ENCODE data around the gene GIT2. TPM values are rescaled to one million over a fixed set of nuclear protein-coding genes. Genes with fewer than 3 reads are reported as not detected.
A peak's percentile ranks its signal among the peaks of the same experiment; 100 is the strongest.

GIT2 gene
- total and polyA plus RNA-seq, 3 experiments from 2014 or later, result 52.0 to 93.0 (median 54.4) TPM

DNA sequence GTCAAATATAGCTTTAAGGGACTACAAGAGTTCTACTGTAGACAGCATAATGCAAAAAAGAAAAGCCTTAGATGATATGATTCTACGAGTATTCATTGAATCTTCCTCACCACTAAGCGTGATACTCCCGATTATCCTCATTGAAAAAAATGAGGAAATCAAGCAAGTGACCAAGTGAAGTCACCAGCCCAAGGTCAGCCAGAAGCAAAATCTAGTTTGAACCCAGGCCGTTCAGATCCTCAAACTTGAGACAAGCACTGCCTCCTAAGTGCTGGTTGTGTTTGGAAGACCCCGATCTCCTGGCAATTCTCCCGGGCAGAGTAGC, 845 bp downstream of the GIT2 start:
- no peaks in the 10 kb centered on the region for H3K27me3 ChIP-seq (ENCODE audit: insufficient read depth, low read length, poor library complexity, severe bottlenecking)
- H3K27ac ChIP-seq (ENCODE audit: low read depth, low read length), result peak overlapping the region; percentile 76
- Mint-ChIP-seq H3K27me3 (no peaks in the 10 kb centered on the region), H3K27ac (peak overlapping the region; percentile 74 to 99 (median 96)), H3K36me3 (peaks cover 0 to 47% (median 0%) of the 10 kb centered on the region in 3 donors), H3K4me1 (peaks cover 70 to 81% (median 74%) of the 10 kb centered on the region in 3 donors), H3K4me3 (peak overlapping the region; percentile 88 to 98 (median 97)), H3K9me3 (no peaks in the 10 kb centered on the region)
- POLR2A ChIA-PET, result interaction anchor here (1.0 to 1.5 kb wide), 2 partner anchors 28 to 507 kb away, joined by 3 to 4 read pairs; partner anchors contain the start of genes RAD9B and VPS29
- CTCF ChIA-PET, result interaction anchor here (1.0 to 1.8 kb wide), 3 partner anchors 18 to 94 kb away, joined by 3 to 5 read pairs (median 3); no protein-coding TSS in a partner anchor
- peak overlapping the region; percentile 77 for H3K4me3 ChIP-seq (ENCODE audit: low read length)
- DNase-seq, result no peak
- H3K9me3 ChIP-seq (ENCODE audit: low read length), result no peaks in the 10 kb centered on the region
- H3K4me1 ChIP-seq (ENCODE audit: insufficient read depth, low read length), result peaks cover 39% of the 10 kb centered on the region
- H3K36me3 ChIP-seq (ENCODE audit: insufficient read depth, low read length), result peaks cover 5% of the 10 kb centered on the region

- peak overlapping the region; percentile 74 to 99 (median 96) for H3K27ac Mint-ChIP-seq
- POLR2A ChIA-PET, result interaction anchor here (1.0 to 1.5 kb wide), 2 partner anchors 27 to 507 kb away, joined by 3 to 4 read pairs; partner anchors contain the start of genes RAD9B and VPS29
- Histone ChIP-seq H3K4me1 (ENCODE audit: insufficient read depth, low read length) (peaks cover 37% of the 10 kb centered on the region), H3K27me3 (ENCODE audit: insufficient read depth, low read length, poor library complexity, severe bottlenecking) (no peaks in the 10 kb centered on the region), H3K36me3 (ENCODE audit: insufficient read depth, low read length) (peaks cover 8% of the 10 kb centered on the region), H3K9me3 (ENCODE audit: low read length) (no peaks in the 10 kb centered on the region), H3K27ac (ENCODE audit: low read depth, low read length) (peak overlapping the region; percentile 76), H3K4me3 (ENCODE audit: low read length) (peak overlapping the region; percentile 77)
- no peaks in the 10 kb centered on the region for H3K27me3 Mint-ChIP-seq
- peak in 1 of 5 donors; percentile 13 for DNase-seq
- peaks cover 66 to 83% (median 74%) of the 10 kb centered on the region in 3 donors for H3K4me1 Mint-ChIP-seq
- no peaks in the 10 kb centered on the region for H3K9me3 Mint-ChIP-seq
- peaks cover 0 to 49% (median 1%) of the 10 kb centered on the region in 3 donors for H3K36me3 Mint-ChIP-seq
- peak overlapping the region; percentile 88 to 98 (median 97) for H3K4me3 Mint-ChIP-seq
- CTCF ChIA-PET, result interaction anchor here (1.0 to 1.8 kb wide), 3 partner anchors 19 to 93 kb away, joined by 3 to 5 read pairs (median 3); no protein-coding TSS in a partner anchor
Measured at GRCh38 chr12:109994401-109995175, 1.6 kb downstream of the GIT2 start.

DNA sequence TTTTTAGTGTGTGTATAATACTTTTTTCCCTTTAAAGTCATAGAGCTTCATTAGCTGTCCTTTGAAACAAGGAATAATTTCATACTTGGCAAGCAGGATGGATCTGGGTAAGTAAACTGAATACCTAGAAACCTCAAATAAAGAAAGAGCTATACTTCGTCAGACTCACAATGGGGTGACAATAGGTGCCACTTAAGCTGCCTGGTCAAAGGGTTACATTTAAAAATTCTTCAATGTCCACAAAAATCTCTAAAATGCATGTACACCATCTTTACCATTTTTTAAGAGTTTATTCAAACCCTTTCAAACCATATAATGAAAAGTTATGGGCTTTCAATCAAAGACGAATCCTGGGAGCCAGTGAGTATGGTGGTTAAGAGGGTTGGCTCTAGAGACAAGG, 3.1 kb downstream of the GIT2 start:
- no peak overlapping the region for H3K4me3 ChIP-seq (ENCODE audit: low read length)
- H3K9me3 ChIP-seq (ENCODE audit: low read length), result no peaks in the 10 kb centered on the region
- no peak overlapping the region for H3K27ac ChIP-seq (ENCODE audit: low read depth, low read length)
- Mint-ChIP-seq H3K27ac (peak overlapping the region in 7 of 8 donors; percentile 71 to 98 (median 79)), H3K4me3 (peak overlapping the region in 6 of 7 donors; percentile 16 to 98 (median 74)), H3K4me1 (peaks cover 59 to 82% (median 68%) of the 10 kb centered on the region in 3 donors), H3K36me3 (peaks cover 3 to 58% (median 5%) of the 10 kb centered on the region in 3 donors), H3K27me3 (no peaks in the 10 kb centered on the region), H3K9me3 (no peaks in the 10 kb centered on the region)
- ChIA-PET POLR2A (interaction anchor here (0.7 kb wide), 1 partner anchor 9 kb away, joined by 3 read pairs; no protein-coding TSS in a partner anchor), CTCF (interaction anchor here (0.8 to 1.5 kb wide), 3 partner anchors 9 to 32 kb away, joined by 3 to 4 read pairs (median 4); no protein-coding TSS in a partner anchor)
- H3K27me3 ChIP-seq (ENCODE audit: insufficient read depth, low read length, poor library complexity, severe bottlenecking), result no peaks in the 10 kb centered on the region
- DNase-seq, result no peak
- peaks cover 23% of the 10 kb centered on the region for H3K36me3 ChIP-seq (ENCODE audit: insufficient read depth, low read length)
- peaks cover 30% of the 10 kb centered on the region for H3K4me1 ChIP-seq (ENCODE audit: insufficient read depth, low read length)

DNA sequence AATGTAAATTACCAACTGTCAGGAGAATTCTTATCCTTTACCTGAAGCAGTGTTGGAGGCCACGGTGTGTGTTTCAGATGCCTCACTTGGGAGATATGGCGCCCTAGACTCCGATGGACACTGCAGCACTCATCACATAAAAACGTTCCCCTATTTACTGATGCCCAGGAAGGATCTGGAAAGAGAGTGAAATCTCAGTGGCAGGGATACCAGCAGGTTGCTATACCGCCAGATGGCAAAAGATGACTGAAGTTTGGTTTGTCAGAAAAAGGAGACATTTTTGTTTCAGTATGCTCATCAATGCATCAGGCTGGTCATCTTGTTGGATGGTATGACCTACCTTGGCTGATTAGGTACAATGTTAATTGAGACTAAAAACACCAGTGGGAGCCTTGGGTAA, 4.6 kb downstream of the GIT2 start:
- H3K27me3 ChIP-seq (ENCODE audit: insufficient read depth, low read length, poor library complexity, severe bottlenecking), result no peaks in the 10 kb centered on the region
- no peak overlapping the region for H3K4me3 ChIP-seq (ENCODE audit: low read length)
- no peaks in the 10 kb centered on the region for H3K9me3 ChIP-seq (ENCODE audit: low read length)
- H3K36me3 Mint-ChIP-seq, result peaks cover 9 to 68% (median 10%) of the 10 kb centered on the region in 3 donors
- ChIA-PET POLR2A (no interaction called here), CTCF (no interaction called here)
- H3K36me3 ChIP-seq (ENCODE audit: insufficient read depth, low read length), result peaks cover 30% of the 10 kb centered on the region
- peak overlapping the region in 4 of 8 donors; percentile 6 to 57 (median 43) for H3K27ac Mint-ChIP-seq
- no peaks in the 10 kb centered on the region for H3K27me3 Mint-ChIP-seq
- H3K27ac ChIP-seq (ENCODE audit: low read depth, low read length), result no peak overlapping the region
- H3K4me3 Mint-ChIP-seq, result peak overlapping the region in 1 of 7 donors; percentile 32
- peaks cover 25% of the 10 kb centered on the region for H3K4me1 ChIP-seq (ENCODE audit: insufficient read depth, low read length)
- no peak for DNase-seq
- no peaks in the 10 kb centered on the region for H3K9me3 Mint-ChIP-seq
- peaks cover 51 to 78% (median 65%) of the 10 kb centered on the region in 3 donors for H3K4me1 Mint-ChIP-seq

DNA sequence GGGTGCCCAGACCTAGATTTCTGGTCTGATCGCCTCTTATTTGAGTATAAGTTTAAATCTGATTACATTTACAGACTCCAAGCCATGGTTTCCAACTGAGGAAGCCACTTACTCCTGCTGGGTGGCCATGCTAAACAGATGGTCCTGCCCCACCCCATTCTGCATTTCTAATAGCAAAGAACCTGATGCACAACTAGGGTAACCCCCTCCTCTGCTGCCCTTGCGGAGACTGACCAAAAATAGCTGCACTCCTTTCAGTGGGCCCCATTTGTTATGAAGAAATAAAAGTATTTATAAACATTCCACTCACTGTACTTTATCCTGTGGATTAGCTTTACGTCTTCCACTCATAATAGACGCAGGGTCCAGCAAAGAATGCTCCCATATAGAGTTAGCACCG, 6.8 kb downstream of the GIT2 start:
- DNase-seq, result no peak
- H3K4me3 Mint-ChIP-seq, result no peak overlapping the region
- Histone ChIP-seq H3K27me3 (ENCODE audit: insufficient read depth, low read length, poor library complexity, severe bottlenecking) (no peaks in the 10 kb centered on the region), H3K36me3 (ENCODE audit: insufficient read depth, low read length) (peaks cover 35% of the 10 kb centered on the region), H3K4me3 (ENCODE audit: low read length) (no peak overlapping the region), H3K9me3 (ENCODE audit: low read length) (no peaks in the 10 kb centered on the region), H3K4me1 (ENCODE audit: insufficient read depth, low read length) (peaks cover 22% of the 10 kb centered on the region), H3K27ac (ENCODE audit: low read depth, low read length) (no peak overlapping the region)
- peaks cover 13 to 74% (median 13%) of the 10 kb centered on the region in 3 donors for H3K36me3 Mint-ChIP-seq
- no peaks in the 10 kb centered on the region for H3K9me3 Mint-ChIP-seq
- H3K27ac Mint-ChIP-seq, result peak overlapping the region in 4 of 8 donors; percentile 36 to 72 (median 68)
- ChIA-PET CTCF (no interaction called here), POLR2A (no interaction called here)
- H3K27me3 Mint-ChIP-seq, result no peaks in the 10 kb centered on the region
- H3K4me1 Mint-ChIP-seq, result peaks cover 42 to 67% (median 54%) of the 10 kb centered on the region in 3 donors

DNA sequence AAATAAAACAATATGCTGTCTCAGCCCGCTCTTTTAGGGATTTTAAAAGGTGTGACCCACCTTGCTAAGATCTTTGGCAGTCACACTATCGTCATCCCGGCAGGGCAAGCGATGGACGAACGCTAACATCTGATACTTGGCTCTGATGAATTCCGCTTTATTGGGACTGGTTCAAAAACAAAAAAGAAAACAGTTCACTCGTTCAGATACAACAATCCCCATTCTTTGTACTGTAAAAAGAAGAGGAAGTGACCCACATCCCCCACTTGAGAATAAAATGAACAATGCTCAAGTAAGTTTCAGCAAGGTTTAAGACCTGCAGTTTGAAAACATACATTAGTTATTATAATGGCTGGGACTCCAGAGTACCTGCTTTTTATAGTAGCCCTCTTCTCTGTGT, 7.3 kb downstream of the GIT2 start:
- peaks cover 37 to 63% (median 49%) of the 10 kb centered on the region in 3 donors for H3K4me1 Mint-ChIP-seq
- peaks cover 13 to 77% (median 13%) of the 10 kb centered on the region in 3 donors for H3K36me3 Mint-ChIP-seq
- Histone ChIP-seq H3K4me1 (ENCODE audit: insufficient read depth, low read length) (peaks cover 19% of the 10 kb centered on the region), H3K27me3 (ENCODE audit: insufficient read depth, low read length, poor library complexity, severe bottlenecking) (no peaks in the 10 kb centered on the region), H3K27ac (ENCODE audit: low read depth, low read length) (no peak overlapping the region), H3K9me3 (ENCODE audit: low read length) (no peaks in the 10 kb centered on the region), H3K36me3 (ENCODE audit: insufficient read depth, low read length) (peaks cover 36% of the 10 kb centered on the region), H3K4me3 (ENCODE audit: low read length) (no peak overlapping the region)
- peak overlapping the region in 2 of 8 donors; percentile 24 to 69 for H3K27ac Mint-ChIP-seq
- POLR2A ChIA-PET, result no interaction called here
- DNase-seq, result no peak
- H3K9me3 Mint-ChIP-seq, result no peaks in the 10 kb centered on the region
- no peak overlapping the region for H3K4me3 Mint-ChIP-seq
- CTCF ChIA-PET, result no interaction called here
- no peaks in the 10 kb centered on the region for H3K27me3 Mint-ChIP-seq

DNA sequence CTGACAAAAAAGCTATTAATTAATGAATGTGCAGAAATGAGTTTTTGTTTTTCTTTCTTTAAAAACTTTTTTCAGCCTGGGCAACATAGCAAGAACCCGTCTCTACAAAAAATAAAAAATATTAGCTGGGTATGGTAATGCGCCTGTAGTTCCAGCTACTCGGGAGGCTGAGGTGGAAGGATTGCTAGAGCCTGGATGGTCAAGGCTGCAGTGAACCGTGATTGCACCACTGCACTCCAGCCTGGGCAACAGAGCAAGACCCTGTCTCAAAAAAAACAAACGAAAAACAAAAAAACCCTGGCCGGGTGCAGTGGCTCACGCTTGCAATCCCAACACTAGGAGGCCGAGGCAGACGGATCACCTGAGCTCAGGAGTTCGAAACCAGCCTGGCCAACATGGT, 7.9 kb downstream of the GIT2 start:
- Mint-ChIP-seq H3K27me3 (no peaks in the 10 kb centered on the region), H3K27ac (no peak overlapping the region), H3K4me3 (no peak overlapping the region), H3K9me3 (no peaks in the 10 kb centered on the region), H3K4me1 (peaks cover 32 to 59% (median 43%) of the 10 kb centered on the region in 3 donors), H3K36me3 (peaks cover 13 to 81% (median 13%) of the 10 kb centered on the region in 3 donors)
- no peak for DNase-seq
- ChIA-PET CTCF (no interaction called here), POLR2A (no interaction called here)
- Histone ChIP-seq H3K4me1 (ENCODE audit: insufficient read depth, low read length) (peaks cover 12% of the 10 kb centered on the region), H3K27me3 (ENCODE audit: insufficient read depth, low read length, poor library complexity, severe bottlenecking) (no peaks in the 10 kb centered on the region), H3K27ac (ENCODE audit: low read depth, low read length) (no peak overlapping the region), H3K9me3 (ENCODE audit: low read length) (no peaks in the 10 kb centered on the region), H3K4me3 (ENCODE audit: low read length) (no peak overlapping the region), H3K36me3 (ENCODE audit: insufficient read depth, low read length) (peaks cover 42% of the 10 kb centered on the region)

DNA sequence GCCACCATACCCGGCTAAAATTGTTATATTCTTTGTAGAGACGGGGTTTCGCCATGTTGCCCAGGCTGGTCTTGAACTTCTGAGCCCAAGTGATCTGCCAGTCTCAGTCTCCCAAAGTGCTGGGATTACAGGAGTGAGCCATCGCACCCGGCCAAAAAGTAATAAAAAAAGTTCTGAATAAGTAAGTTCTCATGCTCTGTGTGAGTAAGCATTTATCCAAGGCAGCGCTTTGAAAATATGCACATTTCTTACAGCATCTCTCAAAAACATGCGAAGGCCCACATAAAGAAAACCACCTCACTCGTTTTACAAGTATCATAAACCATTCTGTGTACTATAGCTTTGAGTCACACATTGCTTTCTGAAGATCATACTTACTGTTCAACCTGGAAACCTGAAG, 8.6 kb downstream of the GIT2 start:
- H3K27me3 ChIP-seq (ENCODE audit: insufficient read depth, low read length, poor library complexity, severe bottlenecking), result no peaks in the 10 kb centered on the region
- H3K9me3 Mint-ChIP-seq, result no peaks in the 10 kb centered on the region
- H3K4me1 ChIP-seq (ENCODE audit: insufficient read depth, low read length), result peaks cover 6% of the 10 kb centered on the region
- DNase-seq, result no peak
- H3K9me3 ChIP-seq (ENCODE audit: low read length), result no peaks in the 10 kb centered on the region
- peaks cover 13 to 84% (median 16%) of the 10 kb centered on the region in 3 donors for H3K36me3 Mint-ChIP-seq
- POLR2A ChIA-PET, result no interaction called here
- peaks cover 49% of the 10 kb centered on the region for H3K36me3 ChIP-seq (ENCODE audit: insufficient read depth, low read length)
- no peak overlapping the region for H3K27ac ChIP-seq (ENCODE audit: low read depth, low read length)
- peaks cover 27 to 56% (median 40%) of the 10 kb centered on the region in 3 donors for H3K4me1 Mint-ChIP-seq
- CTCF ChIA-PET, result no interaction called here
- H3K27me3 Mint-ChIP-seq, result no peaks in the 10 kb centered on the region
- H3K4me3 ChIP-seq (ENCODE audit: low read length), result no peak overlapping the region
- H3K27ac Mint-ChIP-seq, result peak overlapping the region in 3 of 8 donors; percentile 4 to 52 (median 29)
- H3K4me3 Mint-ChIP-seq, result no peak overlapping the region

Measured in CD8-positive, alpha-beta memory T cell (primary cell).